ENCODE measurements around the gene OR4C16.

The OR4C16 gene, protein sequence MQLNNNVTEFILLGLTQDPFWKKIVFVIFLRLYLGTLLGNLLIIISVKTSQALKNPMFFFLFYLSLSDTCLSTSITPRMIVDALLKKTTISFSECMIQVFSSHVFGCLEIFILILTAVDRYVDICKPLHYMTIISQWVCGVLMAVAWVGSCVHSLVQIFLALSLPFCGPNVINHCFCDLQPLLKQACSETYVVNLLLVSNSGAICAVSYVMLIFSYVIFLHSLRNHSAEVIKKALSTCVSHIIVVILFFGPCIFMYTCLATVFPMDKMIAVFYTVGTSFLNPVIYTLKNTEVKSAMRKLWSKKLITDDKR

GRCh38 chr11:55571828-55572227 lies at the start of gene OR4C16:
OR4C16 (plus strand) TSS chr11:55572128; CDS start chr11:55572128, 0 bp downstream.
- no peak for DNase-seq (ENCODE audit: extremely low read depth in 1 of 2, low read depth in 1 of 2)

GRCh38 chr11:55554169-55554568 lies 17.8 kb upstream of the OR4C16 start, which contains the start of gene OR4C15:
OR4C15 (plus strand) TSS chr11:55554469; CDS start chr11:55554469, 0 bp downstream.
- no peak for DNase-seq (ENCODE audit: extremely low read depth in 1 of 2, low read depth in 1 of 2)

GRCh38 chr11:55572548-55572947 lies 620 bp downstream of the OR4C16 start:
- DNase-seq (ENCODE audit: extremely low read depth in 1 of 2, low read depth in 1 of 2): no peak

DNA sequence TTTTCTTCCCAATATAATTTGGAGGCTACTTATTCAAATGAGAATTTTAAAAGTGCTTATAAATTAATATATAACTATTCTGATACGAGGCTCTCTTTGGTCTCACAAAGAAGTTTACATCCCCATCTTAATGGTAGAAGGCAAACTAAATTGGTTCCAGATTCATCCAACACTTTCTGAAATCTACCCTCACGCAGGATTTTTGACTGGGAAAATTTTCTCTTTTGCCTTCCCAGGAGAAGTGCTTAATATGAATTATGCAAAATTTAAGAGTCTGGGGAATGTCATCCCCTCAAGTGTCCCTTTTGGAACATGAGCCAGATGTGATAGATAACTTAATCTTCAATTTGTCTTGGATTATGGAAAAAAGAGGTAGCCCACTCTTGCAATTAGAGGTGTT lies 35.6 kb downstream of the OR4C16 start, which contains the start of gene OR4C11:
Gene OR4C11, minus strand, starts transcription at position 101 of the 400 bp plus-strand sequence. CDS start 3,272 bp downstream, outside the sequence.
- DNase-seq (ENCODE audit: extremely low read depth in 1 of 2, low read depth in 1 of 2): no peak
